ENCODE measurements around the gene PLEKHM2. TPM values are rescaled to one million over a fixed set of nuclear protein-coding genes. Genes with fewer than 3 reads are reported as not detected.
A peak's percentile ranks its signal among the peaks of the same experiment; 100 is the strongest.

Gene PLEKHM2
- total and polyA plus RNA-seq, 5 experiments from 2014 or later: 5.4 to 66.7 (median 13.8) TPM

GRCh38 chr1:15733218-15733725 lies 49.2 kb downstream of the PLEKHM2 start:
- H3K27ac Mint-ChIP-seq: peak overlapping the region in 2 of 10 donors; percentile 15 to 63
- H3K4me1 Mint-ChIP-seq: peaks cover 0 to 3% (median 0%) of the 10 kb centered on the region in 4 donors
- ATAC-seq (no peak), DNase-seq (no peak)
- no peaks in the 10 kb centered on the region for H3K27me3 Mint-ChIP-seq
- H3K36me3 Mint-ChIP-seq: peaks cover 0 to 36% (median 0%) of the 10 kb centered on the region in 3 donors
- POLR2A ChIA-PET: no interaction called here
- H3K9me3 Mint-ChIP-seq: no peaks in the 10 kb centered on the region
- no peak overlapping the region for H3K4me3 Mint-ChIP-seq

GRCh38 chr1:15733726-15734226 lies 49.7 kb downstream of the PLEKHM2 start:
- POLR2A ChIA-PET: no interaction called here
- ATAC-seq: no peak
- peaks cover 0 to 31% (median 0%) of the 10 kb centered on the region in 3 donors for H3K36me3 Mint-ChIP-seq
- no peak for DNase-seq
- H3K4me3 Mint-ChIP-seq: no peak overlapping the region
- no peak overlapping the region for H3K27ac Mint-ChIP-seq
- H3K4me1 Mint-ChIP-seq: peaks cover 0 to 3% (median 0%) of the 10 kb centered on the region in 4 donors
- no peaks in the 10 kb centered on the region for H3K27me3 Mint-ChIP-seq
- H3K9me3 Mint-ChIP-seq: no peaks in the 10 kb centered on the region

GRCh38 chr1:15734296-15734695 lies 50.2 kb downstream of the PLEKHM2 start:
- POLR2A ChIA-PET: no interaction called here
- peaks cover 0 to 26% (median 0%) of the 10 kb centered on the region in 3 donors for H3K36me3 Mint-ChIP-seq
- no peaks in the 10 kb centered on the region for H3K9me3 Mint-ChIP-seq
- H3K27ac Mint-ChIP-seq: no peak overlapping the region
- H3K4me1 Mint-ChIP-seq: peaks cover 0 to 3% (median 0%) of the 10 kb centered on the region in 4 donors
- DNase-seq: no peak
- H3K27me3 Mint-ChIP-seq: no peaks in the 10 kb centered on the region
- H3K4me3 Mint-ChIP-seq: no peak overlapping the region
- no peak for ATAC-seq

GRCh38 chr1:15734901-15735300 lies 50.8 kb downstream of the PLEKHM2 start:
- DNase-seq (no peak), ATAC-seq (no peak)
- Mint-ChIP-seq H3K27me3 (no peaks in the 10 kb centered on the region), H3K36me3 (peaks cover 0 to 26% (median 0%) of the 10 kb centered on the region in 3 donors), H3K27ac (peak overlapping the region in 1 of 10 donors; percentile 66), H3K4me3 (no peak overlapping the region), H3K9me3 (no peaks in the 10 kb centered on the region), H3K4me1 (peaks cover 0 to 3% (median 0%) of the 10 kb centered on the region in 4 donors)
- POLR2A ChIA-PET: no interaction called here

- Mint-ChIP-seq H3K9me3 (no peaks in the 10 kb centered on the region), H3K27ac (peak overlapping the region in 1 of 10 donors; percentile 67), H3K4me3 (no peak overlapping the region), H3K36me3 (peaks cover 0 to 24% (median 0%) of the 10 kb centered on the region in 3 donors), H3K4me1 (peaks cover 0 to 3% (median 0%) of the 10 kb centered on the region in 4 donors), H3K27me3 (no peaks in the 10 kb centered on the region)
- POLR2A ChIA-PET: no interaction called here
- DNase-seq (no peak), ATAC-seq (no peak)
Measured at GRCh38 chr1:15735304-15736037, 51.4 kb downstream of the PLEKHM2 start.

GRCh38 chr1:15736038-15736891 lies 52.1 kb downstream of the PLEKHM2 start, which contains the start of gene SLC25A34:
Gene SLC25A34, plus strand, starts transcription at chr1:15736258. Its CDS starts 228 bp downstream, at chr1:15736486.
- ATAC-seq (no peak), DNase-seq (no peak)
- Mint-ChIP-seq H3K36me3 (peaks cover 0 to 24% (median 0%) of the 10 kb centered on the region in 3 donors), H3K4me1 (peaks cover under 1 to 4% (median 2%) of the 10 kb centered on the region in 4 donors), H3K27ac (peak within 1 kb of the TSS in 3 of 10 donors; percentile 11 to 76 (median 67)), H3K4me3 (no peak within 1 kb of the TSS), H3K9me3 (no peaks in the 10 kb centered on the region), H3K27me3 (no peaks in the 10 kb centered on the region)
- POLR2A ChIA-PET: interaction anchor here (0.6 kb wide), 1 partner anchor 13 kb away, joined by 3 read pairs; no protein-coding TSS in a partner anchor

GRCh38 chr1:15736892-15737261 lies 52.8 kb downstream of the PLEKHM2 start:
- DNase-seq (no peak), ATAC-seq (no peak)
- H3K9me3 Mint-ChIP-seq: no peaks in the 10 kb centered on the region
- H3K27me3 Mint-ChIP-seq: no peaks in the 10 kb centered on the region
- peaks cover 0 to 23% (median 0%) of the 10 kb centered on the region in 3 donors for H3K36me3 Mint-ChIP-seq
- POLR2A ChIA-PET: no interaction called here
- peak overlapping the region in 2 of 10 donors; percentile 11 to 76 for H3K27ac Mint-ChIP-seq
- peaks cover 5 to 7% (median 5%) of the 10 kb centered on the region in 4 donors for H3K4me1 Mint-ChIP-seq
- H3K4me3 Mint-ChIP-seq: no peak overlapping the region

- H3K4me3 Mint-ChIP-seq: no peak overlapping the region
- no peaks in the 10 kb centered on the region for H3K9me3 Mint-ChIP-seq
- no peaks in the 10 kb centered on the region for H3K27me3 Mint-ChIP-seq
- POLR2A ChIA-PET: interaction anchor here (1.2 kb wide), 1 partner anchor 13 kb away, joined by 5 read pairs; no protein-coding TSS in a partner anchor
- peak overlapping the region in 6 of 10 donors; percentile 17 to 76 (median 28) for H3K27ac Mint-ChIP-seq
- peaks cover 5 to 7% (median 5%) of the 10 kb centered on the region in 4 donors for H3K4me1 Mint-ChIP-seq
- ATAC-seq: no peak
- H3K36me3 Mint-ChIP-seq: peaks cover 0 to 16% (median 0%) of the 10 kb centered on the region in 3 donors
- DNase-seq: no peak
Measured at GRCh38 chr1:15737324-15738319, 53.5 kb downstream of the PLEKHM2 start.

GRCh38 chr1:15738416-15739113 lies 54.4 kb downstream of the PLEKHM2 start:
- H3K27me3 Mint-ChIP-seq: no peaks in the 10 kb centered on the region
- ATAC-seq: no peak
- no peak for DNase-seq
- peaks cover 5 to 7% (median 5%) of the 10 kb centered on the region in 4 donors for H3K4me1 Mint-ChIP-seq
- POLR2A ChIA-PET: interaction anchor here (1.2 kb wide), 1 partner anchor 14 kb away, joined by 5 read pairs; no protein-coding TSS in a partner anchor
- H3K4me3 Mint-ChIP-seq: no peak overlapping the region
- peak overlapping the region in 5 of 10 donors; percentile 3 to 72 (median 35) for H3K27ac Mint-ChIP-seq
- no peaks in the 10 kb centered on the region for H3K9me3 Mint-ChIP-seq
- H3K36me3 Mint-ChIP-seq: peaks cover 0 to 7% (median 0%) of the 10 kb centered on the region in 3 donors

GRCh38 chr1:15739259-15739658 lies 55.1 kb downstream of the PLEKHM2 start:
- Mint-ChIP-seq H3K4me3 (no peak overlapping the region), H3K9me3 (no peaks in the 10 kb centered on the region), H3K4me1 (peaks cover 5 to 7% (median 5%) of the 10 kb centered on the region in 4 donors), H3K27me3 (no peaks in the 10 kb centered on the region), H3K27ac (peak overlapping the region in 3 of 10 donors; percentile 18 to 84 (median 64)), H3K36me3 (peaks cover 0 to 5% (median 0%) of the 10 kb centered on the region in 3 donors)
- DNase-seq: no peak
- POLR2A ChIA-PET: no interaction called here
- no peak for ATAC-seq

- Mint-ChIP-seq H3K9me3 (no peaks in the 10 kb centered on the region), H3K27ac (peak overlapping the region in 5 of 10 donors; percentile 28 to 84 (median 56)), H3K27me3 (no peaks in the 10 kb centered on the region), H3K36me3 (peaks cover 0 to under 1% (median 0%) of the 10 kb centered on the region in 3 donors), H3K4me1 (peaks cover 5 to 7% (median 5%) of the 10 kb centered on the region in 4 donors), H3K4me3 (no peak overlapping the region)
- POLR2A ChIA-PET: no interaction called here
- no peak for DNase-seq
- ATAC-seq: no peak
Measured at GRCh38 chr1:15739745-15740144, 55.6 kb downstream of the PLEKHM2 start.

All from naive thymus-derived CD8-positive, alpha-beta T cell (primary cell).